WTC11 (cell line): ENCODE results near the gene C1QTNF4. TPM values are rescaled to one million over a fixed set of nuclear protein-coding genes. Genes with fewer than 3 reads are reported as not detected.

Source experiments
- ARID4B ChIP-seq: sonication (generic); formaldehyde crosslinking; IDR thresholded peaks from 2 replicates; pipeline ENCODE4 v1.8.0; 2023; ENCODE audit warnings: missing genetic modification reagents, mild to moderate bottlenecking, borderline replicate concordance
- E2F1 ChIP-seq: sonication (generic); formaldehyde crosslinking; IDR thresholded peaks from 2 replicates; pipeline ENCODE4 v1.8.0; 2022; ENCODE audit warnings: mild to moderate bottlenecking, missing genetic modification reagents
- E2F5 ChIP-seq: sonication (generic); formaldehyde crosslinking; IDR thresholded peaks from 2 replicates; pipeline ENCODE4 v1.8.1; 2022; ENCODE audit warnings: mild to moderate bottlenecking, moderate library complexity, missing genetic modification reagents
- FOXP4 ChIP-seq: sonication (generic); formaldehyde crosslinking; IDR thresholded peaks from 2 replicates; pipeline ENCODE4 v1.8.0; 2022; ENCODE audit warnings: mild to moderate bottlenecking, missing genetic modification reagents
- GABPB1 ChIP-seq: sonication (generic); formaldehyde crosslinking; IDR thresholded peaks from 2 replicates; pipeline ENCODE4 v1.8.1; 2023; ENCODE audit warnings: mild to moderate bottlenecking, missing genetic modification reagents
- HMGXB4 ChIP-seq: sonication (generic); formaldehyde crosslinking; IDR thresholded peaks from 2 replicates; pipeline ENCODE4 v1.8.1; 2023; ENCODE audit warnings: mild to moderate bottlenecking, moderate library complexity, missing genetic modification reagents
- MYBL2 ChIP-seq: sonication (generic); formaldehyde crosslinking; IDR thresholded peaks from 2 replicates; pipeline ENCODE4 v1.8.1; 2023; ENCODE audit warnings: mild to moderate bottlenecking, moderate library complexity, missing genetic modification reagents
- NFATC4 ChIP-seq: fragments of 250-450 bp; sonication (Bioruptor Pico); IDR thresholded peaks from 2 replicates; pipeline ENCODE4 v1.9.0; 2021; ENCODE audit warnings: mild to moderate bottlenecking
- NFE2L1 ChIP-seq: sonication (generic); formaldehyde crosslinking; IDR thresholded peaks from 2 replicates; pipeline ENCODE4 v1.8.1; 2023; ENCODE audit warnings: missing genetic modification reagents
- NR3C1 ChIP-seq: sonication (generic); formaldehyde crosslinking; conservative IDR thresholded peaks from 2 replicates; pipeline ENCODE4 v1.8.1; 2023; ENCODE audit warnings: low read depth, mild to moderate bottlenecking, missing genetic modification reagents
- ZNF232 ChIP-seq: sonication (generic); formaldehyde crosslinking; IDR thresholded peaks from 2 replicates; pipeline ENCODE4 v1.8.0; 2022; ENCODE audit warnings: mild to moderate bottlenecking, missing genetic modification reagents
- ZNF263 ChIP-seq: sonication (generic); formaldehyde crosslinking; IDR thresholded peaks from 2 replicates; pipeline ENCODE4 v1.8.1; 2022; ENCODE audit warnings: low read depth, mild to moderate bottlenecking, moderate library complexity, missing genetic modification reagents
- ZNF317 ChIP-seq: sonication (generic); formaldehyde crosslinking; IDR thresholded peaks from 2 replicates; pipeline ENCODE4 v1.8.1; 2023; ENCODE audit warnings: low read depth, mild to moderate bottlenecking, moderate library complexity, missing genetic modification reagents, borderline replicate concordance
- total RNA-seq: library from RNA; stranded (reverse); gene quantifications from 3 replicates; pipeline ENCODE4 v1.2.3, GENCODE V29; 2021
- TF ChIP-seq, protein P1 (sequence below): fragments of 250-450 bp; sonication (Bioruptor Pico); IDR thresholded peaks from 2 replicates; pipeline ENCODE4 v1.9.0; 2021; ENCODE audit warnings: mild to moderate bottlenecking, borderline replicate concordance
- TF ChIP-seq, protein P2 (sequence below): sonication (generic); formaldehyde crosslinking; IDR thresholded peaks from 2 replicates; pipeline ENCODE4 v1.8.1; 2023; ENCODE audit warnings: mild to moderate bottlenecking, missing genetic modification reagents
- TF ChIP-seq, protein P3 (sequence below): fragments of 200-600 bp; IDR thresholded peaks from 2 replicates; pipeline ENCODE4 v1.8.0; 2022; ENCODE audit warnings: antibody characterized with exemption

The C1QTNF4 gene
- total RNA-seq, 1 experiment from 2014 or later: 9.5 TPM

GRCh38 chr11:47565340-47566148 lies 28.7 kb downstream of the C1QTNF4 start, which contains the start of gene PTPMT1 (continued):
- TF ChIP-seq, protein P1, sequence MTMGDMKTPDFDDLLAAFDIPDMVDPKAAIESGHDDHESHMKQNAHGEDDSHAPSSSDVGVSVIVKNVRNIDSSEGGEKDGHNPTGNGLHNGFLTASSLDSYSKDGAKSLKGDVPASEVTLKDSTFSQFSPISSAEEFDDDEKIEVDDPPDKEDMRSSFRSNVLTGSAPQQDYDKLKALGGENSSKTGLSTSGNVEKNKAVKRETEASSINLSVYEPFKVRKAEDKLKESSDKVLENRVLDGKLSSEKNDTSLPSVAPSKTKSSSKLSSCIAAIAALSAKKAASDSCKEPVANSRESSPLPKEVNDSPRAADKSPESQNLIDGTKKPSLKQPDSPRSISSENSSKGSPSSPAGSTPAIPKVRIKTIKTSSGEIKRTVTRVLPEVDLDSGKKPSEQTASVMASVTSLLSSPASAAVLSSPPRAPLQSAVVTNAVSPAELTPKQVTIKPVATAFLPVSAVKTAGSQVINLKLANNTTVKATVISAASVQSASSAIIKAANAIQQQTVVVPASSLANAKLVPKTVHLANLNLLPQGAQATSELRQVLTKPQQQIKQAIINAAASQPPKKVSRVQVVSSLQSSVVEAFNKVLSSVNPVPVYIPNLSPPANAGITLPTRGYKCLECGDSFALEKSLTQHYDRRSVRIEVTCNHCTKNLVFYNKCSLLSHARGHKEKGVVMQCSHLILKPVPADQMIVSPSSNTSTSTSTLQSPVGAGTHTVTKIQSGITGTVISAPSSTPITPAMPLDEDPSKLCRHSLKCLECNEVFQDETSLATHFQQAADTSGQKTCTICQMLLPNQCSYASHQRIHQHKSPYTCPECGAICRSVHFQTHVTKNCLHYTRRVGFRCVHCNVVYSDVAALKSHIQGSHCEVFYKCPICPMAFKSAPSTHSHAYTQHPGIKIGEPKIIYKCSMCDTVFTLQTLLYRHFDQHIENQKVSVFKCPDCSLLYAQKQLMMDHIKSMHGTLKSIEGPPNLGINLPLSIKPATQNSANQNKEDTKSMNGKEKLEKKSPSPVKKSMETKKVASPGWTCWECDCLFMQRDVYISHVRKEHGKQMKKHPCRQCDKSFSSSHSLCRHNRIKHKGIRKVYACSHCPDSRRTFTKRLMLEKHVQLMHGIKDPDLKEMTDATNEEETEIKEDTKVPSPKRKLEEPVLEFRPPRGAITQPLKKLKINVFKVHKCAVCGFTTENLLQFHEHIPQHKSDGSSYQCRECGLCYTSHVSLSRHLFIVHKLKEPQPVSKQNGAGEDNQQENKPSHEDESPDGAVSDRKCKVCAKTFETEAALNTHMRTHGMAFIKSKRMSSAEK (CRISPR knock-in tag): peak; percentile 87; the same call in 1 of the 2 replicates
- TF ChIP-seq NFATC4 (no peak), MYBL2 (CRISPR knock-in tag) (no peak; the same call in 1 of the 2 replicates), HMGXB4 (CRISPR knock-in tag) (0 out of 2 replicates have a peak, but pooled peaks have one; percentile 14), ZNF317 (peak; percentile 44; the same call in 1 of the 2 replicates), GABPB1 (no peak), ZNF232 (peak; percentile 76; the same call in 1 of the 2 replicates), NFE2L1 (peak; percentile 14; the same call in 1 of the 2 replicates), NR3C1 (CRISPR knock-in tag) (0 out of 2 replicates have a peak, but pooled peaks have one; percentile 51), E2F5 (CRISPR knock-in tag) (peak; percentile 60), FOXP4 (CRISPR knock-in tag) (peak; percentile 24), ZNF263 (CRISPR knock-in tag) (peak; percentile 36; the same call in 1 of the 2 replicates), E2F1 (CRISPR knock-in tag) (0 out of 2 replicates have a peak, but pooled peaks have one; percentile 38), ARID4B (CRISPR knock-in tag) (peak; percentile 10; the same call in 1 of the 2 replicates)
- TF ChIP-seq, protein P2, sequence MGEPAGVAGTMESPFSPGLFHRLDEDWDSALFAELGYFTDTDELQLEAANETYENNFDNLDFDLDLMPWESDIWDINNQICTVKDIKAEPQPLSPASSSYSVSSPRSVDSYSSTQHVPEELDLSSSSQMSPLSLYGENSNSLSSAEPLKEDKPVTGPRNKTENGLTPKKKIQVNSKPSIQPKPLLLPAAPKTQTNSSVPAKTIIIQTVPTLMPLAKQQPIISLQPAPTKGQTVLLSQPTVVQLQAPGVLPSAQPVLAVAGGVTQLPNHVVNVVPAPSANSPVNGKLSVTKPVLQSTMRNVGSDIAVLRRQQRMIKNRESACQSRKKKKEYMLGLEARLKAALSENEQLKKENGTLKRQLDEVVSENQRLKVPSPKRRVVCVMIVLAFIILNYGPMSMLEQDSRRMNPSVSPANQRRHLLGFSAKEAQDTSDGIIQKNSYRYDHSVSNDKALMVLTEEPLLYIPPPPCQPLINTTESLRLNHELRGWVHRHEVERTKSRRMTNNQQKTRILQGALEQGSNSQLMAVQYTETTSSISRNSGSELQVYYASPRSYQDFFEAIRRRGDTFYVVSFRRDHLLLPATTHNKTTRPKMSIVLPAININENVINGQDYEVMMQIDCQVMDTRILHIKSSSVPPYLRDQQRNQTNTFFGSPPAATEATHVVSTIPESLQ (CRISPR knock-in tag): no peak
- TF ChIP-seq, protein P3, sequence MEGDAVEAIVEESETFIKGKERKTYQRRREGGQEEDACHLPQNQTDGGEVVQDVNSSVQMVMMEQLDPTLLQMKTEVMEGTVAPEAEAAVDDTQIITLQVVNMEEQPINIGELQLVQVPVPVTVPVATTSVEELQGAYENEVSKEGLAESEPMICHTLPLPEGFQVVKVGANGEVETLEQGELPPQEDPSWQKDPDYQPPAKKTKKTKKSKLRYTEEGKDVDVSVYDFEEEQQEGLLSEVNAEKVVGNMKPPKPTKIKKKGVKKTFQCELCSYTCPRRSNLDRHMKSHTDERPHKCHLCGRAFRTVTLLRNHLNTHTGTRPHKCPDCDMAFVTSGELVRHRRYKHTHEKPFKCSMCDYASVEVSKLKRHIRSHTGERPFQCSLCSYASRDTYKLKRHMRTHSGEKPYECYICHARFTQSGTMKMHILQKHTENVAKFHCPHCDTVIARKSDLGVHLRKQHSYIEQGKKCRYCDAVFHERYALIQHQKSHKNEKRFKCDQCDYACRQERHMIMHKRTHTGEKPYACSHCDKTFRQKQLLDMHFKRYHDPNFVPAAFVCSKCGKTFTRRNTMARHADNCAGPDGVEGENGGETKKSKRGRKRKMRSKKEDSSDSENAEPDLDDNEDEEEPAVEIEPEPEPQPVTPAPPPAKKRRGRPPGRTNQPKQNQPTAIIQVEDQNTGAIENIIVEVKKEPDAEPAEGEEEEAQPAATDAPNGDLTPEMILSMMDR: no peak
